Skeletal muscle tissue (tissue), 4 donors: Measurements from ENCODE around the gene CDK14. TPM values are rescaled to one million over a fixed set of nuclear protein-coding genes. Genes with fewer than 3 reads are reported as not detected.
A peak's percentile ranks its signal among the peaks of the same experiment; 100 is the strongest.

Experiments
- H3K27ac ChIP-seq: one replicate; pipeline ENCODE4 v1.7.0; 2013; ENCODE audit warnings: mild to moderate bottlenecking, low read depth, low read length, inconsistent platforms
- H3K27me3 ChIP-seq, 3 donors: one replicate each; pipeline ENCODE4 v1.7.0; 2013; ENCODE audit warnings: low read length in 3 of 3; ENCODE audit not compliant: control insufficient read depth in 3 of 3, insufficient read depth in 3 of 3
- H3K36me3 ChIP-seq, 3 donors: one replicate each; pipeline ENCODE4 v1.7.0; 2013; ENCODE audit warnings: low read length in 3 of 3; ENCODE audit not compliant: control insufficient read depth in 3 of 3, insufficient read depth in 3 of 3
- H3K4me1 ChIP-seq, 3 donors: one replicate each; pipeline ENCODE4 v1.7.0; 2013; ENCODE audit warnings: low read length in 3 of 3, mild to moderate bottlenecking in 3 of 3; ENCODE audit not compliant: control insufficient read depth in 3 of 3, insufficient read depth in 3 of 3
- H3K4me3 ChIP-seq, 3 donors: one replicate each; pipeline ENCODE4 v1.7.0; 2013; ENCODE audit warnings: low read length in 3 of 3
- H3K9ac ChIP-seq, 3 donors: one replicate each; pipeline ENCODE4 v1.7.0; 2013; ENCODE audit warnings: low read length in 3 of 3, mild to moderate bottlenecking in 3 of 3, moderate library complexity in 2 of 3, low read depth in 1 of 3
- H3K9me3 ChIP-seq, 3 donors: one replicate each; pipeline ENCODE4 v1.7.0; 2013; ENCODE audit warnings: low read length in 3 of 3; ENCODE audit not compliant: control insufficient read depth in 3 of 3
- total RNA-seq: library from RNA; depleted of rRNA; stranded (reverse); fragments of >200 nt; gene quantifications from one replicate; pipeline ENCODE4 v1.2.3, GENCODE V29; 2014
- donor health status: Osteomylitis.

The CDK14 gene
- total RNA-seq, 1 donor from 2014 or later: 25.1 TPM

- Histone ChIP-seq H3K9me3 (no peaks in the 10 kb centered on the region), H3K27ac (no peak overlapping the region), H3K4me1 (no peaks in the 10 kb centered on the region), H3K36me3 (no peaks in the 10 kb centered on the region), H3K4me3 (no peak overlapping the region), H3K27me3 (no peaks in the 10 kb centered on the region), H3K9ac (no peak overlapping the region)
Observed at GRCh38 chr7:90689260-90689659, 93.1 kb downstream of the CDK14 start.

GRCh38 chr7:90690159-90690858 lies 94.2 kb downstream of the CDK14 start:
- Histone ChIP-seq H3K27me3 (no peaks in the 10 kb centered on the region), H3K4me1 (no peaks in the 10 kb centered on the region), H3K36me3 (no peaks in the 10 kb centered on the region), H3K9me3 (no peaks in the 10 kb centered on the region), H3K9ac (no peak overlapping the region), H3K4me3 (no peak overlapping the region), H3K27ac (no peak overlapping the region)

DNA sequence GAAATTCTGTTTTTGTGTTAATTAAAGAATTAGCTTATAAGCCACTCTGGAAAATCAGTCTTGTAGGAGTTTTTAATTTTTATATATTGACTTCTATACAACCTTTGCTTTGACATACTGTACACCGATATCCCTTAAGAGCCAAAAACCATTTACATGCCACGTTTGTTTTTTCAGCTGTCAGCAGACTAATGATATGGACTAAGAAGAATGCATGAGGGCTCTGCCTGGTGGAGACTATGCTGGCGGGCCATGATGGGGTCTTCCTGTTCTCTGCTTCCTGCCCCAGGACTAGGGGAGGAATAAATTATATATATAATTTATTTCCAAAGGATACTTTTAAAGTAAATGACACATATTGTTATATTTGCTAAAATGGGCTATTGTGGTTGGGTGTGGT lies 96.3 kb downstream of the CDK14 start:
- Histone ChIP-seq H3K27ac (no peak overlapping the region), H3K27me3 (no peaks in the 10 kb centered on the region), H3K4me3 (no peak overlapping the region), H3K9ac (no peak overlapping the region), H3K4me1 (no peaks in the 10 kb centered on the region), H3K9me3 (no peaks in the 10 kb centered on the region), H3K36me3 (no peaks in the 10 kb centered on the region)

GRCh38 chr7:90692947-90693346 lies 96.8 kb downstream of the CDK14 start:
- Histone ChIP-seq H3K4me3 (no peak overlapping the region), H3K27me3 (no peaks in the 10 kb centered on the region), H3K36me3 (no peaks in the 10 kb centered on the region), H3K27ac (no peak overlapping the region), H3K9me3 (no peaks in the 10 kb centered on the region), H3K4me1 (no peaks in the 10 kb centered on the region), H3K9ac (no peak overlapping the region)

DNA sequence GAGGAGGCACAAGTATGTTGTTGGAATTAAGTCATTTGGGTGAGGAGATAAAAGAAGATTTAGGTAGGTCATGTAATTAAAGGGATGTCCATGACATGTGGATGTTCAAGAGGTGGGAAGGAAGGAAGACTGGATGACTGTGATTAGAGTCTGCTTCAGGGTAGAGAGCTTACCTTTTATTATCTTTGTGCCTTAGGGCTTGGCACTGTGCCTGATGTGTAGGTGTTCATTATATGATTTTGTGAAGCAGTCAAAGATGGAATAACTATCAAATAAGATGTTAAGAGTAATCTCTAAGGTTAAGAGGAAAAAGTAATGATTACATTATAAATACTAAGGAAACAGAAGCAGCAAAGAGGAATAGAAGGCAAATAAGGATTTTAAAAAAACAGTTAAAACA lies 97.8 kb downstream of the CDK14 start:
- Histone ChIP-seq H3K9me3 (no peaks in the 10 kb centered on the region), H3K4me1 (no peaks in the 10 kb centered on the region), H3K27me3 (no peaks in the 10 kb centered on the region), H3K36me3 (no peaks in the 10 kb centered on the region), H3K27ac (no peak overlapping the region), H3K9ac (no peak overlapping the region), H3K4me3 (no peak overlapping the region)

DNA sequence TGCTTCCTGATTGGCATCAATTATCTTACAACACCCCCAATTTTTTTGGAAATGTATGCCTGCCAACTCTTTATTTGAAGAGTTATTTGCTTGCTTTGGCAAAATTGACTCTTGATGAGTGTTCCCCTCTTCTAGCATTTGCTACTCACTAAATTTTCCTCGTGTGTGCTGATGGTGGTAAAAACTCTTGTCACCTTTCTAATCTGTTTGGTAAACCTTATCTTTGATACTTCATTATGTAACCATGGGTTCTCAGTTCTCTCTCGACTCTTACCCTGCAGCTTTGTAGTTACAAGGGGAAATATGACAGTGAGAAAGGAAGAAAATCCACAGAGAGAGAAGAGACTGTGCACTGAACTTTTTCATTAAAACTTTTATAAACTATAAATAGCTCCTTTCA lies 102.5 kb downstream of the CDK14 start:
- Histone ChIP-seq H3K36me3 (no peaks in the 10 kb centered on the region), H3K4me1 (no peaks in the 10 kb centered on the region)

DNA sequence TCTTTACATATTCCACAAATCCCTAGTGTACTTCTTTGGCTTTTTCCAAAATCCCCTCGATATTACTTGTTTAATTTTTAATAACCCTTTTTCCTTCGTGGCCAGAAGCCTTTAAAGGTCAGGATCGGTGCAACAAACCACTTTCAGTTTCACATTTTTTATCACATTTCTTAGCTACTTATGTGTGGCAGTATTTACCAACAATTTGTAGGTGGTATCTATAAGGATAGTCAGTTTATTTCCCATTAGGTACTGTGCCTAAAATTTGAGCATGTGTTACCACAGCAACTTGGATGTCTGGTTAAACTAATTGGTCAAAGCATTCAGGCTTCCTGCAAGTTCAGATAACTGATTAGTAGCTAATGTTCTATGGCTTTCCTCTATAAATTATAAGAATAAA lies 104.9 kb downstream of the CDK14 start:
- Histone ChIP-seq H3K4me3 (peak overlapping the region; percentile 3 to 47 (median 44)), H3K27ac (no peak overlapping the region)

More for the DNA sequence above, 102.5 kb downstream of the CDK14 start:
- H3K27me3 ChIP-seq: no peaks in the 10 kb centered on the region
- H3K4me3 ChIP-seq: no peak overlapping the region
- no peak overlapping the region for H3K9ac ChIP-seq
- no peak overlapping the region for H3K27ac ChIP-seq
- H3K9me3 ChIP-seq: no peaks in the 10 kb centered on the region

GRCh38 chr7:90701771-90702170 lies 105.7 kb downstream of the CDK14 start:
- H3K27ac ChIP-seq: no peak overlapping the region
- H3K36me3 ChIP-seq: no peaks in the 10 kb centered on the region
- no peaks in the 10 kb centered on the region for H3K4me1 ChIP-seq
- H3K4me3 ChIP-seq: no peak overlapping the region
- peak overlapping the region in 1 of 3 donors; percentile 8 for H3K9ac ChIP-seq
- H3K9me3 ChIP-seq: no peaks in the 10 kb centered on the region
- no peaks in the 10 kb centered on the region for H3K27me3 ChIP-seq

More for the DNA sequence above, 104.9 kb downstream of the CDK14 start:
- Histone ChIP-seq H3K9me3 (no peaks in the 10 kb centered on the region), H3K9ac (peak overlapping the region in 1 of 3 donors; percentile 42), H3K4me1 (no peaks in the 10 kb centered on the region), H3K36me3 (no peaks in the 10 kb centered on the region), H3K27me3 (no peaks in the 10 kb centered on the region)

DNA sequence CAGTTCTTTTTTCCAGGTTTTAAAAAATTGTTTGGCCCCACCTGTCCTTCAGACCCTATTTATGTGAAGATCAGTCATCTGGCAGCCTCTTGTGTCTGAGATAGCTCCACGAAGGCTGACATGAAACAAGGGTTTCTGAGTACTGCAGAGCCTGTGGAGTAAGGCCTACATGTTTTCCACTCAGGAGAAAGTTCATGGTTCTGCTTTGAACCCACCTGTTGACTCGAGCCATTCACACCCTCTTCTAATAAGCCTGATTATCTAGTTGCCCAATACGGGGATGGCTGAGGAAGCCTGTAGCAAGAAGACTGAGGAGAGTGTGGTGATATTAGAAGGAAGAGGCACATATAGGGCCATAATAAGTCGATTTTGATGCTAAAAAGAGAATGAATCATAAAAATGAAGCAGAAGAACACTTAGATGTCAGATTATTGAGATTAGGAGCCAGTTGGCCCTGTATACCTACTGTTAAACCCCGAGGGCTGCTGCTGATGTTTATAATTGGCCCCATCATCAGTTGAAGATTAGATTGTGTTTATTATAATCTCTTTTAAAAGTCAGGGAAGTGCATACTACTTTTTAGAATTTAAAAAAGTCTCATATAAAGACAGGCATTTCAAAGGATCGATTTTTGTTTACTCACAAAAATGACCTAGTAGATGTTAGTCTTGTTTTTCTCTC lies 109.4 kb downstream of the CDK14 start:
- Histone ChIP-seq H3K4me3 (no peak overlapping the region), H3K9ac (no peak overlapping the region), H3K9me3 (no peaks in the 10 kb centered on the region), H3K36me3 (no peaks in the 10 kb centered on the region), H3K27me3 (no peaks in the 10 kb centered on the region), H3K27ac (no peak overlapping the region), H3K4me1 (peaks cover 0 to 5% (median 3%) of the 10 kb centered on the region in 3 donors)

DNA sequence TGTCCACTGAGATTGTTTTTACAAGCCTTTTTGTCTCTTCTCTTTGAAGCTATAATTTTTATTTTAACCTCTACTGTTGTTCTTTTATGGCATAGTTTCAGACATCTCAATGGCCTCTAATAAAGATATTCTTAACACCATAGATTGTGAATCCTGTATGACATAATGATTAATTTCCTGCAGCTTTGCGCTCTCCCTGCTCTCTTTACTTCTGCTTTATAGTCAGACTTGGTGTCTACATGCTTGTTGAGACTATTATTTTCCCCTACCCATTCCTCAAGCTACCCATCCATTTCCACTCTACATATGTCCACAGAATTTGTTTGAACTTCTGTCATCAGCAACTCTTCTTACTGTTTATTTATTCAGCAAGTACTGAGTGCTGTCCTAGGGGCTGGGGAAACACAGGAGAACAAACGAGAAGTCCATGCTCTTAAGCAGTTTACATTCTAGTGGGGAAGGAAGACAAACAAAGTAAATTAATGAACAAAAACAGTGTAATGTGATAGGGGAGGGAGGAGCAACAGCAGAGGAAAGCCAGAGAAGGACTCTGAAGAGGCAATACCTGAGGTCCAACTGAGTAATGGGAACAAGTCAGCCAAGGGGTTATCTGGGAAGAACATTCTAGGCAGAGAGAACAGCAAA lies 110.1 kb downstream of the CDK14 start:
- peaks cover 0 to 6% (median 3%) of the 10 kb centered on the region in 3 donors for H3K4me1 ChIP-seq
- no peaks in the 10 kb centered on the region for H3K27me3 ChIP-seq
- no peak overlapping the region for H3K27ac ChIP-seq
- no peak overlapping the region for H3K9ac ChIP-seq
- no peaks in the 10 kb centered on the region for H3K9me3 ChIP-seq
- H3K36me3 ChIP-seq: no peaks in the 10 kb centered on the region
- H3K4me3 ChIP-seq: no peak overlapping the region
